Activated CD4-positive, alpha-beta T cell treated with anti-CD3 and anti-CD28 coated beads, Interleukin-2, amount 10 ng/mL, durations not matched to agents 24 days and 14 days (primary cell): Measurements from ENCODE around the gene SAMD4A. TPM values are rescaled to one million over a fixed set of nuclear protein-coding genes. Genes with fewer than 3 reads are reported as not detected.

Experiments used
- DNase-seq: peaks from one replicate; pipeline ENCODE4 v3.0.0; 2022
- H3K27ac Mint-ChIP-seq: one replicate; pipeline ENCODE4 v1.8.0; 2022; ENCODE audit warnings: mild to moderate bottlenecking, mixed read lengths
- H3K27me3 Mint-ChIP-seq: one replicate; pipeline ENCODE4 v1.8.0; 2022; ENCODE audit warnings: mixed read lengths
- H3K36me3 Mint-ChIP-seq: one replicate; pipeline ENCODE4 v1.8.0; 2022; ENCODE audit warnings: low read depth, mild to moderate bottlenecking, mixed read lengths
- H3K4me1 Mint-ChIP-seq: one replicate; pipeline ENCODE4 v1.8.0; 2021; ENCODE audit warnings: mixed read lengths
- H3K4me3 Mint-ChIP-seq: one replicate; pipeline ENCODE4 v1.8.0; 2022; ENCODE audit warnings: mild to moderate bottlenecking, moderate library complexity, mixed read lengths
- H3K9me3 Mint-ChIP-seq: one replicate; pipeline ENCODE4 v1.8.0; 2021; ENCODE audit warnings: mixed read lengths
- intact Hi-C: fragments of 100-400 bp; cut with micrococcal nuclease; formaldehyde crosslinking; loops from one replicate; pipeline ENCODE4 v1.15.1; 2023
- total RNA-seq: library from RNA; stranded (reverse); gene quantifications from 2 replicates; pipeline ENCODE4 v1.2.3, GENCODE V29; 2022

The SAMD4A gene
- total RNA-seq, 1 donor from 2014 or later = 4.6 TPM

GRCh38 chr14:54593860-54594259 is 26.9 kb downstream of the SAMD4A start:
- intact Hi-C loops = no loop called here
- Mint-ChIP-seq H3K27ac (no peak overlapping the region), H3K36me3 (no peaks in the 10 kb centered on the region), H3K4me1 (peaks cover 8% of the 10 kb centered on the region), H3K27me3 (peaks cover 12% of the 10 kb centered on the region), H3K4me3 (no peak overlapping the region), H3K9me3 (no peaks in the 10 kb centered on the region)
- DNase-seq = no peak

- Mint-ChIP-seq H3K4me1 (peaks cover 8% of the 10 kb centered on the region), H3K9me3 (no peaks in the 10 kb centered on the region), H3K27me3 (peaks cover 12% of the 10 kb centered on the region), H3K4me3 (no peak overlapping the region), H3K27ac (no peak overlapping the region), H3K36me3 (no peaks in the 10 kb centered on the region)
- no peak for DNase-seq
- intact Hi-C loops = no loop called here
These were observed 27.6 kb downstream of the SAMD4A start for GRCh38 chr14:54594537-54594936.

GRCh38 chr14:54597795-54598443 is 31.0 kb downstream of the SAMD4A start:
- Mint-ChIP-seq H3K36me3 (no peaks in the 10 kb centered on the region), H3K9me3 (no peaks in the 10 kb centered on the region), H3K27ac (no peak overlapping the region), H3K4me1 (peaks cover 8% of the 10 kb centered on the region), H3K27me3 (peaks cover 10% of the 10 kb centered on the region), H3K4me3 (no peak overlapping the region)
- no peak for DNase-seq
- intact Hi-C loops = no loop called here

GRCh38 chr14:54599966-54600716 is 33.2 kb downstream of the SAMD4A start:
- intact Hi-C loops = no loop called here
- Mint-ChIP-seq H3K4me1 (no peaks in the 10 kb centered on the region), H3K4me3 (no peak overlapping the region), H3K9me3 (no peaks in the 10 kb centered on the region), H3K36me3 (no peaks in the 10 kb centered on the region), H3K27ac (no peak overlapping the region), H3K27me3 (peaks cover 8% of the 10 kb centered on the region)
- DNase-seq = no peak

- H3K4me3 Mint-ChIP-seq = no peak overlapping the region
- DNase-seq = no peak
- H3K9me3 Mint-ChIP-seq = no peaks in the 10 kb centered on the region
- intact Hi-C loops = no loop called here
- peaks cover 8% of the 10 kb centered on the region for H3K27me3 Mint-ChIP-seq
- H3K36me3 Mint-ChIP-seq = no peaks in the 10 kb centered on the region
- H3K27ac Mint-ChIP-seq = no peak overlapping the region
- no peaks in the 10 kb centered on the region for H3K4me1 Mint-ChIP-seq
These were observed 33.8 kb downstream of the SAMD4A start for GRCh38 chr14:54600717-54601109.

GRCh38 chr14:54603362-54603761 is 36.4 kb downstream of the SAMD4A start:
- Mint-ChIP-seq H3K4me3 (no peak overlapping the region), H3K27me3 (peaks cover 7% of the 10 kb centered on the region), H3K9me3 (no peaks in the 10 kb centered on the region), H3K36me3 (no peaks in the 10 kb centered on the region), H3K4me1 (no peaks in the 10 kb centered on the region), H3K27ac (no peak overlapping the region)
- DNase-seq = no peak
- intact Hi-C loops = no loop called here

- DNase-seq = no peak
- H3K9me3 Mint-ChIP-seq = no peaks in the 10 kb centered on the region
- H3K36me3 Mint-ChIP-seq = no peaks in the 10 kb centered on the region
- H3K4me1 Mint-ChIP-seq = no peaks in the 10 kb centered on the region
- H3K27ac Mint-ChIP-seq = no peak overlapping the region
- no peak overlapping the region for H3K4me3 Mint-ChIP-seq
- H3K27me3 Mint-ChIP-seq = peaks cover 8% of the 10 kb centered on the region
- intact Hi-C loops = no loop called here
These were observed 39.2 kb downstream of the SAMD4A start for GRCh38 chr14:54606178-54606577.

GRCh38 chr14:54606631-54607133 is 39.8 kb downstream of the SAMD4A start:
- Mint-ChIP-seq H3K27ac (no peak overlapping the region), H3K4me1 (no peaks in the 10 kb centered on the region), H3K9me3 (no peaks in the 10 kb centered on the region), H3K4me3 (no peak overlapping the region), H3K27me3 (peaks cover 7% of the 10 kb centered on the region), H3K36me3 (no peaks in the 10 kb centered on the region)
- DNase-seq = no peak
- intact Hi-C loops = no loop called here

GRCh38 chr14:54609576-54609975 is 42.6 kb downstream of the SAMD4A start:
- H3K9me3 Mint-ChIP-seq = no peaks in the 10 kb centered on the region
- no peaks in the 10 kb centered on the region for H3K4me1 Mint-ChIP-seq
- no peak overlapping the region for H3K4me3 Mint-ChIP-seq
- no peak for DNase-seq
- no peak overlapping the region for H3K27ac Mint-ChIP-seq
- intact Hi-C loops = no loop called here
- no peaks in the 10 kb centered on the region for H3K36me3 Mint-ChIP-seq
- H3K27me3 Mint-ChIP-seq = peaks cover 10% of the 10 kb centered on the region

- Mint-ChIP-seq H3K4me3 (no peak overlapping the region), H3K36me3 (no peaks in the 10 kb centered on the region), H3K27me3 (peaks cover 10% of the 10 kb centered on the region), H3K4me1 (no peaks in the 10 kb centered on the region), H3K27ac (no peak overlapping the region), H3K9me3 (no peaks in the 10 kb centered on the region)
- intact Hi-C loops = no loop called here
- no peak for DNase-seq
These were observed 43.4 kb downstream of the SAMD4A start for GRCh38 chr14:54610051-54610977.

- Mint-ChIP-seq H3K36me3 (no peaks in the 10 kb centered on the region), H3K27ac (no peak overlapping the region), H3K4me3 (no peak overlapping the region), H3K27me3 (peaks cover 3% of the 10 kb centered on the region), H3K4me1 (peaks cover 7% of the 10 kb centered on the region), H3K9me3 (no peaks in the 10 kb centered on the region)
- DNase-seq = no peak
- intact Hi-C loops = no loop called here
These were observed 47.4 kb downstream of the SAMD4A start for GRCh38 chr14:54614296-54614695.

- DNase-seq = no peak
- H3K4me3 Mint-ChIP-seq = no peak overlapping the region
- peaks cover 11% of the 10 kb centered on the region for H3K4me1 Mint-ChIP-seq
- H3K9me3 Mint-ChIP-seq = peaks cover 4% of the 10 kb centered on the region
- intact Hi-C loops = no loop called here
- no peaks in the 10 kb centered on the region for H3K36me3 Mint-ChIP-seq
- no peak overlapping the region for H3K27ac Mint-ChIP-seq
- H3K27me3 Mint-ChIP-seq = peaks cover 1% of the 10 kb centered on the region
These were observed 50.5 kb downstream of the SAMD4A start for GRCh38 chr14:54617467-54617866.

GRCh38 chr14:54621686-54622085 is 54.8 kb downstream of the SAMD4A start:
- H3K36me3 Mint-ChIP-seq = peaks cover 4% of the 10 kb centered on the region
- no peak for DNase-seq
- H3K27ac Mint-ChIP-seq = no peak overlapping the region
- H3K4me3 Mint-ChIP-seq = no peak overlapping the region
- no peaks in the 10 kb centered on the region for H3K27me3 Mint-ChIP-seq
- intact Hi-C loops = loop anchor here (1.0 to 10.0 kb wide), 2 partner anchors 25 to 53 kb away; no protein-coding TSS in a partner anchor
- peaks cover 25% of the 10 kb centered on the region for H3K4me1 Mint-ChIP-seq
- H3K9me3 Mint-ChIP-seq = peaks cover 8% of the 10 kb centered on the region
